ENCODE results near the gene PGR. TPM values are rescaled to one million over a fixed set of nuclear protein-coding genes. Genes with fewer than 3 reads are reported as not detected.

The PGR gene
- polyA plus RNA-seq, 1 of the 3 experiments (the other 2 are of a cell fraction) = not detected

GRCh38 chr11:101113540-101113939 is 16.1 kb downstream of the PGR start:
- Histone ChIP-seq H3K9ac (no peak overlapping the region), H3K27me3 (ENCODE audit: insufficient read depth) (no peaks in the 10 kb centered on the region), H3K4me1 (ENCODE audit: control insufficient read depth in 1 of 2, insufficient read depth in 2 of 2, low read depth in 1 of 2, low read length in 1 of 2) (no peaks in the 10 kb centered on the region), H3K9me3 (no peaks in the 10 kb centered on the region), H3K4me2 (no peak overlapping the region), H3K79me2 (ENCODE audit: insufficient read depth) (no peaks in the 10 kb centered on the region), H4K20me1 (ENCODE audit: insufficient read depth) (no peaks in the 10 kb centered on the region), H3K36me3 (replicated peaks in 1 of 2; ENCODE audit: control insufficient read depth in 1 of 2, insufficient read depth in 2 of 2, low read length in 1 of 2) (no peaks in the 10 kb centered on the region), H3F3A (replicated peaks; ENCODE audit: insufficient read depth) (no peaks in the 10 kb centered on the region), H3K4me3 (ENCODE audit: low read depth in 2 of 2, low read length in 1 of 2) (no peak overlapping the region), H3K9me2 (no peaks in the 10 kb centered on the region), H2AFZ (ENCODE audit: low read depth) (no peak overlapping the region), H3K27ac (ENCODE audit: low read depth in 2 of 2, low read length in 1 of 2) (no peak overlapping the region)
- TF ChIP-seq PBX3 (IDR thresholded peaks at IDR 0.05) (no peak), CTCF (IDR thresholded peaks at IDR 0.05) (no peak), MXI1 (IDR thresholded peaks at IDR 0.05; ENCODE audit: low read depth, low read length) (no peak)
- TF ChIP-seq, protein P1, sequence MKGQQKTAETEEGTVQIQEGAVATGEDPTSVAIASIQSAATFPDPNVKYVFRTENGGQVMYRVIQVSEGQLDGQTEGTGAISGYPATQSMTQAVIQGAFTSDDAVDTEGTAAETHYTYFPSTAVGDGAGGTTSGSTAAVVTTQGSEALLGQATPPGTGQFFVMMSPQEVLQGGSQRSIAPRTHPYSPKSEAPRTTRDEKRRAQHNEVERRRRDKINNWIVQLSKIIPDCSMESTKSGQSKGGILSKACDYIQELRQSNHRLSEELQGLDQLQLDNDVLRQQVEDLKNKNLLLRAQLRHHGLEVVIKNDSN (IDR thresholded peaks at IDR 0.05; ENCODE audit: borderline replicate concordance, low read depth) = no peak
- CTCF ChIA-PET = no interaction called here
- 0% methylated on average over 2 of the region's 2 CpGs for WGBS (ENCODE audit: low lambda C conversion rate)
- POLR2A ChIA-PET = no interaction called here
- no peak for DNase-seq

DNA sequence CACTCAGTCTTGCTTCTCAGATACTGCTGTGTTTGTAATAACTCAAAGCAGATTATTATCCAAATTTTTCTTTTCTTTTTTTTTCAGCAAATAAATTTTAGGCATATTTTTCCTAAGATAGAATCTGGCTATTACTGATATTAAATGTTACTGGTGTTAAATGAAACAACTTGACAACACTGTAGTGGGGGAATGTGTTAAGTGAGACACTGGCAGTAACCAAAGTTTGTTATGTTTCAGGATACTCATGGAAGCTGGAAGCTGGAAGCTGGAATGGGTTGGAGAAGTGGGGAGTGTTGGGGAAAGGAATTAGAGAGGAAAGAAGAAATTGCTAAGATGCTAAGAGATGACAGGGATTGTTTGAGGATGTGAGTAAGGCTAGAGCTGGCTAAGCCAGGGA is 24.9 kb downstream of the PGR start:
- no peaks in the 10 kb centered on the region for H3K9me3 ChIP-seq
- H3K79me2 ChIP-seq (ENCODE audit: insufficient read depth) = no peaks in the 10 kb centered on the region
- CTCF ChIA-PET = no interaction called here
- H4K20me1 ChIP-seq (ENCODE audit: insufficient read depth) = no peaks in the 10 kb centered on the region
- H2AFZ ChIP-seq (ENCODE audit: low read depth) = no peak overlapping the region
- H3K4me1 ChIP-seq (ENCODE audit: control insufficient read depth in 1 of 2, insufficient read depth in 2 of 2, low read depth in 1 of 2, low read length in 1 of 2) = no peaks in the 10 kb centered on the region
- no peaks in the 10 kb centered on the region for H3K27me3 ChIP-seq (ENCODE audit: insufficient read depth)
- H3K4me2 ChIP-seq = no peak overlapping the region
- no peak overlapping the region for H3K9ac ChIP-seq
- DNase-seq = no peak
- POLR2A ChIA-PET = no interaction called here
- no peak overlapping the region for H3K4me3 ChIP-seq (ENCODE audit: low read depth in 2 of 2, low read length in 1 of 2)
- no peaks in the 10 kb centered on the region for H3K36me3 ChIP-seq (replicated peaks in 1 of 2; ENCODE audit: control insufficient read depth in 1 of 2, insufficient read depth in 2 of 2, low read length in 1 of 2)
- no peaks in the 10 kb centered on the region for H3K9me2 ChIP-seq
- no peaks in the 10 kb centered on the region for H3F3A ChIP-seq (replicated peaks; ENCODE audit: insufficient read depth)
- H3K27ac ChIP-seq (ENCODE audit: low read depth in 2 of 2, low read length in 1 of 2) = no peak overlapping the region
- TF ChIP-seq CTCF (IDR thresholded peaks at IDR 0.05) = no peak
- TF ChIP-seq RFX5 (IDR thresholded peaks at IDR 0.05; ENCODE audit: low read length) = no peak
- no peak for TF ChIP-seq MXI1 (IDR thresholded peaks at IDR 0.05; ENCODE audit: low read depth, low read length)
- no peak for TF ChIP-seq SMC3 (IDR thresholded peaks at IDR 0.05; ENCODE audit: low read depth, low read length)
- TF ChIP-seq, protein P2, sequence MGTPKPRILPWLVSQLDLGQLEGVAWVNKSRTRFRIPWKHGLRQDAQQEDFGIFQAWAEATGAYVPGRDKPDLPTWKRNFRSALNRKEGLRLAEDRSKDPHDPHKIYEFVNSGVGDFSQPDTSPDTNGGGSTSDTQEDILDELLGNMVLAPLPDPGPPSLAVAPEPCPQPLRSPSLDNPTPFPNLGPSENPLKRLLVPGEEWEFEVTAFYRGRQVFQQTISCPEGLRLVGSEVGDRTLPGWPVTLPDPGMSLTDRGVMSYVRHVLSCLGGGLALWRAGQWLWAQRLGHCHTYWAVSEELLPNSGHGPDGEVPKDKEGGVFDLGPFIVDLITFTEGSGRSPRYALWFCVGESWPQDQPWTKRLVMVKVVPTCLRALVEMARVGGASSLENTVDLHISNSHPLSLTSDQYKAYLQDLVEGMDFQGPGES (IDR thresholded peaks at IDR 0.05; ENCODE audit: low read depth, low read length) = no peak
- TF ChIP-seq CHD2 (IDR thresholded peaks at IDR 0.05; ENCODE audit: low read length, partially characterized antibody) = no peak
- TF ChIP-seq MAX (IDR thresholded peaks at IDR 0.05; ENCODE audit: low read depth) = no peak
- no peak for TF ChIP-seq RCOR1 (IDR thresholded peaks at IDR 0.05; ENCODE audit: low read length)
- no peak for TF ChIP-seq RXRA (IDR thresholded peaks at IDR 0.05; ENCODE audit: borderline replicate concordance, low read depth)
- TF ChIP-seq, protein P3, sequence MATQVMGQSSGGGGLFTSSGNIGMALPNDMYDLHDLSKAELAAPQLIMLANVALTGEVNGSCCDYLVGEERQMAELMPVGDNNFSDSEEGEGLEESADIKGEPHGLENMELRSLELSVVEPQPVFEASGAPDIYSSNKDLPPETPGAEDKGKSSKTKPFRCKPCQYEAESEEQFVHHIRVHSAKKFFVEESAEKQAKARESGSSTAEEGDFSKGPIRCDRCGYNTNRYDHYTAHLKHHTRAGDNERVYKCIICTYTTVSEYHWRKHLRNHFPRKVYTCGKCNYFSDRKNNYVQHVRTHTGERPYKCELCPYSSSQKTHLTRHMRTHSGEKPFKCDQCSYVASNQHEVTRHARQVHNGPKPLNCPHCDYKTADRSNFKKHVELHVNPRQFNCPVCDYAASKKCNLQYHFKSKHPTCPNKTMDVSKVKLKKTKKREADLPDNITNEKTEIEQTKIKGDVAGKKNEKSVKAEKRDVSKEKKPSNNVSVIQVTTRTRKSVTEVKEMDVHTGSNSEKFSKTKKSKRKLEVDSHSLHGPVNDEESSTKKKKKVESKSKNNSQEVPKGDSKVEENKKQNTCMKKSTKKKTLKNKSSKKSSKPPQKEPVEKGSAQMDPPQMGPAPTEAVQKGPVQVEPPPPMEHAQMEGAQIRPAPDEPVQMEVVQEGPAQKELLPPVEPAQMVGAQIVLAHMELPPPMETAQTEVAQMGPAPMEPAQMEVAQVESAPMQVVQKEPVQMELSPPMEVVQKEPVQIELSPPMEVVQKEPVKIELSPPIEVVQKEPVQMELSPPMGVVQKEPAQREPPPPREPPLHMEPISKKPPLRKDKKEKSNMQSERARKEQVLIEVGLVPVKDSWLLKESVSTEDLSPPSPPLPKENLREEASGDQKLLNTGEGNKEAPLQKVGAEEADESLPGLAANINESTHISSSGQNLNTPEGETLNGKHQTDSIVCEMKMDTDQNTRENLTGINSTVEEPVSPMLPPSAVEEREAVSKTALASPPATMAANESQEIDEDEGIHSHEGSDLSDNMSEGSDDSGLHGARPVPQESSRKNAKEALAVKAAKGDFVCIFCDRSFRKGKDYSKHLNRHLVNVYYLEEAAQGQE (IDR thresholded peaks at IDR 0.05; ENCODE audit: low read depth, low read length) = no peak
- no peak for TF ChIP-seq SIN3A (IDR thresholded peaks at IDR 0.05; ENCODE audit: borderline replicate concordance, low read depth, low read length)
- TF ChIP-seq, protein P1 (IDR thresholded peaks at IDR 0.05; ENCODE audit: borderline replicate concordance, low read depth) = no peak
- TF ChIP-seq MEF2A (IDR thresholded peaks at IDR 0.05; ENCODE audit: borderline replicate concordance, low read depth) = no peak

All from SK-N-SH (cell line).